Measurements from ENCODE around the gene NCAPH2.

The NCAPH2 gene

DNA sequence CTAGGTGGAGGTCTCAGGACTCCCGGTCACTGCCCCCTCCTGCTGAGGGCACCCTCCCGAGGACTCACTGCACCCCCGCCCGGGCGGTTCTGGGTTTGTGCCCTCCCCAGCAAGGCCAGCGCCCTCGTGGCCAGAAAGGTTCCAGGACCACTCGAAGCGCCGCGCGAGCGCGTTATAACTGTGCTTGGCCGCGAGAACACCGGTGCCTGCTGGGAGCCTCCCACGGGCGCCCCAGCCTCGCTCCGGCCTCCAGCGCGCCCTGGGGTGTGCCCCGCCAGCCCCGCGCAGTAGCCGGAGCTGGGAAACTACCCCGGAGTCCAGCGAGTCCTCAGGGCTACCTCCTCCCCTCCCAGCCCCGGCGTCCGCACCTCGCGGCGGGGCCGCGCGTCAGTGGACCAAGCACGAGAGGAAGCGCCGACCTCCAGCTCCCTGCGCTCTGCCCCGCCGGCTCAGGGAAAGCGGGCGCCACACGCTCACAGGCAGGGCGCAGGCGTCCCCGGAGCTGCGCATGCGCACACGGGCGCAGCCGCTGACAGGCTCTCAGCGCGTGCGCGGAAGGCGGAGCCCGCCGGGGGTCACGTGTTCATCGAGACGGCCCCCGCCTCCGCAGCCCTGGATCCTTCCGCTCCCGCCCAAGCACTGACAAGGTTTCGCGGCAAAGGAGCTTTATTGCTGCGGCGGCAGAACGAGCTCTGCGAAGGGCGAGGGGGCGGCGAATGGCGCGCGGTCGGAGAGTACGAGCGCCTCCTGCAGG lies 17.3 kb downstream of the NCAPH2 start, which contains the start of gene SCO2:
Gene SCO2 (minus strand): TSS at position 495 of the 754 bp plus-strand sequence. CDS start 1,187 bp downstream, outside the sequence.
- TF ChIP-seq CTCF (IDR thresholded peaks at IDR 0.05) = peak; percentile 11; the same call in 1 of the 2 replicates

GRCh38 chr22:50525858-50526107 lies 17.8 kb downstream of the NCAPH2 start:
- TF ChIP-seq CTCF (IDR thresholded peaks at IDR 0.05) = no peak

- peak; percentile 76 for TF ChIP-seq CTCF (IDR thresholded peaks at IDR 0.05)
Observed at GRCh38 chr22:50526108-50526833, 18.2 kb downstream of the NCAPH2 start.

DNA sequence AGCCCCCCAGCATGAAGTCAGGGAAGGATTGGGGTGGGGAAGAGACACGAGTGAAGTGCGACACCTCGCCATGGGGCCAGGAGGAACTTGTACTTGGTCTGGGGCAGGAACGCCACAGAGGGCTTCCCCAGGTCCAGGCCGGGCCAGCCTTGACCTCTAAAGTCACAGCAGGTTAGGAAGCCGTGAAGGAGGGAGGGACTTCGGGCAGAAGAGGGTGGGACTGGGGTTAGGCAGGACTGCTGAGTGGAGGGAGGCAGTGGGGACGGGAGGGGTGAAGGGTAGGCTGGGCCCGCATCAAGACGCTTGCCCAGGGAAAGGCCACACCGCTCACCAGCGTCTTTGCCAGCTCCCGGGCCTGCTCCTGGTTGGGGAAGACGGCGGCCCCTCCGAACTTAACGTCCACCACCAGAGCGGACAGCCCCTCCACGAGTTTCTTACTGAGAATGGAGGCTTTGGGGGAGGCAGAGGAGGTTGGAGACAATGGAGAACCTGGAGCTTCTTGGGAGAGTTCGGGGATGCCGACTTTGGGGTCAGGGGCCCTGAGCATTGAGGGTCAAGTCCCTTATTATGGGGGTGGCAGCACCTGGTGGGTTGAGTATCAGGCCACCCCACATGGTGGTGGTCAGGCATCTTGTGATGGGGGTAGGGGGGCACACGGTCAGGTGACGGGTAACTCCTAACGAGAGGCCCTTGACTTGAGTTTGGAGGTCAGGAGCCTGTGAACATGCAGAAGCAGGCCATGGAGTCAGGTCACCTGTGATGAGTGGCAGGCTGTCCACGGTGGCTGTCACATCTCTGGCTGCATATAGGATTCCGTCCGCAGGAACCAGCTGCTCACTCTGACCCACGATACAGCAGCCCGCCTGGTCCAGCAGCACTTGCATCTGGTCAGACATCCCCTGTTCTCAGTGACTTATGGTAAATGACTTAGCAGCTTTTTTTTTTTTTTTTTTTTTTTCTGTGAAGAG lies 19.1 kb downstream of the NCAPH2 start:
- TF ChIP-seq CTCF (IDR thresholded peaks at IDR 0.05) = no peak

DNA sequence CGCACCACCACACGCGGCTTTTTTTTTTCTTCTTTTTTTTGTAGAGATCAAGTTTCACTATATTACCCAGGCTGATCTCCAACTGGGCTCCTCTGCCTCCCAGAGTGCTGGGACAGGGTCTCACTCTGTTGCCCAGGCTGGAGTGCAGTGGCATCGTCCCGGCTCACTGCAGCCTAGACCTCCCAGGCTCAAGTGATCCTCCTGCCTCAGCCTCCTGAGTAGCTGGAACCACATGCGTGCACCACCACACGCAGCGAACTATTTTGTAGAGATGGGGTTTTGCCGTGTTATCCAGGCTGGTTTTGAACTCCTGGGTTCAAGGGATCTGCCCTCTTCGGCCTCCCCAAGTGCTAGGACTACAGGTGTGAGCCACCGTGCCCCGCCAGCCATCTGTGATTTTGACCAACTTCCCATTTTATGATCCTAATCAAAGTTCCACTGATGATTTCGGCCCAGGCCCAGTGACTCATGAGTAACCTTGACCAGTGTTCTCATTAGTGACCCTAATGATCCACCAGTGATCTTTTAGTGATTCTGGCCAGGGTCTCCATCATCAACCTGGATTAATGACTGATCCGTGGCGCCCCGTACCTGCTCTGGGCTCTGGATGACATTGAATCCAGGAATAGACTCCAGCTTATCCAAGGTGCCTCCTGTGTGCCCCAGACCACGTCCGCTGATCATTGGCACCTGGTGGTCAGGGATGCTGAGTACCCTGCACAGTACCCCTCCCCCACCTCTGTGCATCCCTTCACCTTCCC lies 20.1 kb downstream of the NCAPH2 start:
- no peak for TF ChIP-seq CTCF (IDR thresholded peaks at IDR 0.05)

DNA sequence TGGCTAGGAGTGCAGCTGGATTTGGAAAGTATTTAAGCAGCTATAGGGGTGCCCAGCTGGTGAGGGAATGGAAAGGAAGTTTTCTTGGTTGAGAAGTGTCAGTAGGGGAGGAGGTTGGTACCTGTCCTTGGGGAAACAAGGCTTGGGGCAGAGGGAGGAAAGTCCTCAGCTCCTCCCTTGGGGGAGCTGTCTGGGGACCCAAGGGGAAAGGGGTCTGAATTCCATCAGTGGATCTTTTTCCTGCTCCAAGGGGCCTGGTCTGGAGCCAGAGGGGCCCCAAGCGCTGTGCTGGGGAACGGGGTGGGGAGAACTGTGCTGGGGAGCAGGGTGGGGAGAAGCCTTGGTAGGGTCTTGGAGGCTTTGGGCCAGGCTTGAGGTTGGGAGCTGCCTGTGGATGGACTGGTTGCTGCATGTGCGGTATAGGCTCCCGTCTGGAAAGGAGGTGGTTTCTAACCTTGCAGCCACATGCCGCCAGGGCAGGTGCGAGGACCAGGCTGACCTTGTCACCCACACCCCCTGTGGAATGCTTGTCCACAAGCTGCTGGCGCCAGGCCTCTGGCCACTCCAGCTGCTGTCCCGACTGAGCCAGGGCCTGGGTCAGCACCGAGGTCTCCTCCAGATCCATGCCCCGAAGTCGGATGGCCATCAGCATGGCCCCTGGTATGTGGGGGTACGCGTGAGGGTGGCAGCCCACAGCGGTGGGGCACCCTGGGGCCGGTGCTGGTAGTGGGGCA lies 20.8 kb downstream of the NCAPH2 start:
- no peak for TF ChIP-seq CTCF (IDR thresholded peaks at IDR 0.05)
